Body of pancreas (tissue), 4 donors: ENCODE results near the gene TMEM14B. TPM values are rescaled to one million over a fixed set of nuclear protein-coding genes. Genes with fewer than 3 reads are reported as not detected.

Source experiments
- ATAC-seq: fragments of 150-250 bp; one replicate; pipeline ENCODE4 v1.9.1; 2016
- DNase-seq, 4 donors: peaks; one replicate each; pipeline ENCODE4 v3.0.0-alpha.2; 2019
- H3K27ac ChIP-seq, 4 donors: fragments of 200-600 bp; sonication (generic); 1 replicate in 3 of 4; 2 replicates in 1 of 4; pipeline versions ENCODE4 v1.5.1 to v1.6.1; 2016 to 2019; ENCODE audit warnings: mild to moderate bottlenecking in 1 of 4, mixed read lengths in 1 of 4, moderate library complexity in 1 of 4
- H3K27me3 ChIP-seq, 2 donors: fragments of 200-600 bp; sonication (generic); one replicate each; pipeline ENCODE4 v1.6.0; 2016; ENCODE audit warnings: mild to moderate bottlenecking in 1 of 2
- H3K36me3 ChIP-seq, 2 donors: fragments of 200-600 bp; sonication (generic); replicated peaks in 1 of 2; 2 replicates each; pipeline ENCODE4 v1.5.1; 2016; ENCODE audit warnings: low read depth in 2 of 2; ENCODE audit not compliant: insufficient read depth in 1 of 2
- H3K4me1 ChIP-seq: fragments of 200-600 bp; sonication (generic); one replicate; pipeline ENCODE4 v1.6.0; 2016
- H3K4me3 ChIP-seq, 2 donors: fragments of 200-600 bp; sonication (generic); 1 replicate in 1 of 2; 2 replicates in 1 of 2; pipeline ENCODE4 v1.5.1; 2016 to 2019
- H3K9me3 ChIP-seq, 3 donors: fragments of 200-600 bp; sonication (generic); 1 replicate in 2 of 3; 2 replicates in 1 of 3; pipeline ENCODE4 v1.5.1; 2016
- CTCF ChIP-seq, 7 experiments: fragments of 450-650 bp in 4 of 7; fragments of 200-600 bp in 3 of 7; sonication (generic) in 3 of 7; IDR thresholded peaks; one replicate each; pipeline ENCODE4 v1.5.1; 2016 to 2019; ENCODE audit warnings: antibody characterized with exemption in 7 of 7
- POLR2A ChIP-seq, 3 donors: fragments of 450-650 bp; IDR thresholded peaks; one replicate each; pipeline ENCODE4 v1.6.1; 2016; ENCODE audit warnings: antibody characterized with exemption in 3 of 3, mild to moderate bottlenecking in 2 of 3
- WGBS, 2 donors: methylation state at CpG; one replicate each; pipeline ENCODE4 v1.1.5; 2017; 5-methylcytosine and 5-hydroxymethylcytosine counted together
- intact Hi-C: fragments of 100-400 bp; cut with DNase I; formaldehyde crosslinking; loops from one replicate; pipeline ENCODE4 v1.15.1; 2023
- total RNA-seq, 2 donors: library from RNA; depleted of rRNA; stranded (reverse); fragments of >200 nt; gene quantifications; one replicate each; pipeline ENCODE4 v1.1.0, GENCODE V29; 2016

The TMEM14B gene
- total RNA-seq, 2 donors from 2014 or later, result 49.3 to 49.4 TPM

- no peaks in the 10 kb centered on the region for H3K9me3 ChIP-seq
- H3K27me3 ChIP-seq, result no peaks in the 10 kb centered on the region
- intact Hi-C loops, result no loop called here
- DNase-seq (no peak), ATAC-seq (no peak)
- no peak overlapping the region for H3K27ac ChIP-seq
- H3K36me3 ChIP-seq, result no peaks in the 10 kb centered on the region
- no peaks in the 10 kb centered on the region for H3K4me1 ChIP-seq
- H3K4me3 ChIP-seq, result no peak overlapping the region
- 70 to 74% methylated on average over 3 of the region's 3 CpGs for WGBS, 2 donors
- TF ChIP-seq POLR2A (IDR thresholded peaks at IDR 0.05), result no peak
- TF ChIP-seq CTCF (IDR thresholded peaks at IDR 0.05), result no peak
Measured at GRCh38 chr6:10778230-10778629, 30.6 kb downstream of the TMEM14B start.

GRCh38 chr6:10779076-10779475, 31.5 kb downstream of the TMEM14B start:
- H3K27me3 ChIP-seq, result no peaks in the 10 kb centered on the region
- ATAC-seq (no peak), DNase-seq (no peak)
- WGBS, 2 donors, result 97% methylated on average over 8 of the region's 8 CpGs
- H3K4me3 ChIP-seq, result no peak overlapping the region
- no peaks in the 10 kb centered on the region for H3K4me1 ChIP-seq
- no peak overlapping the region for H3K27ac ChIP-seq
- intact Hi-C loops, result no loop called here
- no peaks in the 10 kb centered on the region for H3K36me3 ChIP-seq
- no peaks in the 10 kb centered on the region for H3K9me3 ChIP-seq
- TF ChIP-seq CTCF (IDR thresholded peaks at IDR 0.05) (no peak), POLR2A (IDR thresholded peaks at IDR 0.05) (no peak)

- H3K4me3 ChIP-seq, result no peak overlapping the region
- intact Hi-C loops, result no loop called here
- H3K27me3 ChIP-seq, result no peaks in the 10 kb centered on the region
- DNase-seq (no peak), ATAC-seq (no peak)
- WGBS, 2 donors, result 94 to 95% methylated on average over 5 of the region's 5 CpGs
- no peaks in the 10 kb centered on the region for H3K36me3 ChIP-seq
- no peaks in the 10 kb centered on the region for H3K4me1 ChIP-seq
- H3K9me3 ChIP-seq, result no peaks in the 10 kb centered on the region
- H3K27ac ChIP-seq, result no peak overlapping the region
- no peak for TF ChIP-seq POLR2A (IDR thresholded peaks at IDR 0.05)
Measured at GRCh38 chr6:10791673-10792072, 44.1 kb downstream of the TMEM14B start.

- H3K27ac ChIP-seq, result no peak overlapping the region
- no peaks in the 10 kb centered on the region for H3K9me3 ChIP-seq
- intact Hi-C loops, result no loop called here
- H3K4me3 ChIP-seq, result no peak overlapping the region
- H3K4me1 ChIP-seq, result no peaks in the 10 kb centered on the region
- H3K27me3 ChIP-seq, result no peaks in the 10 kb centered on the region
- no peaks in the 10 kb centered on the region for H3K36me3 ChIP-seq
- TF ChIP-seq POLR2A (IDR thresholded peaks at IDR 0.05) (no peak), CTCF (IDR thresholded peaks at IDR 0.05) (no peak)
- 70 to 81% methylated on average over 5 of the region's 5 CpGs for WGBS, 2 donors
- no peak for DNase-seq
- no peak for ATAC-seq
Measured at GRCh38 chr6:10792101-10792500, 44.5 kb downstream of the TMEM14B start.

- WGBS, 2 donors, result 88 to 91% methylated on average over 3 of the region's 3 CpGs
- DNase-seq, result no peak
- intact Hi-C loops, result no loop called here
Measured at GRCh38 chr6:10793035-10793434, 45.4 kb downstream of the TMEM14B start.

More at GRCh38 chr6:10793035-10793434, 45.4 kb downstream of the TMEM14B start:
- Histone ChIP-seq H3K27ac (no peak overlapping the region), H3K27me3 (no peaks in the 10 kb centered on the region), H3K9me3 (no peaks in the 10 kb centered on the region), H3K4me3 (no peak overlapping the region), H3K4me1 (no peaks in the 10 kb centered on the region), H3K36me3 (no peaks in the 10 kb centered on the region)
- no peak for ATAC-seq
- TF ChIP-seq CTCF (IDR thresholded peaks at IDR 0.05), result no peak
- no peak for TF ChIP-seq POLR2A (IDR thresholded peaks at IDR 0.05)
